PC-9 (cell line): ENCODE results near the gene MSI2.

Experiments used
- CTCF ChIP-seq: fragments of 200-600 bp; sonication (generic); conservative IDR thresholded peaks from 2 replicates; pipeline ENCODE4 v1.6.1; 2017; ENCODE audit warnings: mixed run types, antibody characterized with exemption, mild to moderate bottlenecking, moderate library complexity
- EZH2 ChIP-seq: fragments of 200-600 bp; sonication (generic); IDR thresholded peaks from 2 replicates; pipeline ENCODE4 v1.8.0; 2017; ENCODE audit warnings: antibody characterized with exemption, low read depth

GRCh38 chr17:57559226-57559625 lies 302.9 kb downstream of the MSI2 start:
- TF ChIP-seq CTCF (no peak), EZH2 (no peak)
